Glutamatergic neuron (in vitro differentiated cells): ENCODE data around the gene UBE2H. TPM values are rescaled to one million over a fixed set of nuclear protein-coding genes. Genes with fewer than 3 reads are reported as not detected.

Source experiments
- DNase-seq: peaks from one replicate; pipeline ENCODE4 v3.0.0; 2022
- H3K27ac Mint-ChIP-seq: one replicate; pipeline ENCODE4 v1.8.0; 2020; ENCODE audit warnings: mild to moderate bottlenecking, mixed read lengths, inconsistent platforms; ENCODE audit not compliant: unreplicated experiment
- H3K27me3 Mint-ChIP-seq: one replicate; pipeline ENCODE4 v1.8.0; 2020; ENCODE audit warnings: mild to moderate bottlenecking, moderate library complexity, mixed read lengths, inconsistent platforms; ENCODE audit not compliant: unreplicated experiment
- H3K36me3 Mint-ChIP-seq: one replicate; pipeline ENCODE4 v1.8.0; 2020; ENCODE audit warnings: mild to moderate bottlenecking, mixed read lengths, inconsistent platforms; ENCODE audit not compliant: unreplicated experiment
- H3K4me1 Mint-ChIP-seq: one replicate; pipeline ENCODE4 v1.8.0; 2020; ENCODE audit warnings: mild to moderate bottlenecking, low read depth, mixed read lengths, inconsistent platforms; ENCODE audit not compliant: unreplicated experiment
- H3K4me3 Mint-ChIP-seq: one replicate; pipeline ENCODE4 v1.8.0; 2020; ENCODE audit warnings: mild to moderate bottlenecking, mixed read lengths, inconsistent platforms; ENCODE audit not compliant: unreplicated experiment
- H3K9me3 Mint-ChIP-seq: one replicate; pipeline ENCODE4 v1.8.0; 2020; ENCODE audit warnings: mild to moderate bottlenecking, moderate library complexity, mixed read lengths, inconsistent platforms; ENCODE audit not compliant: unreplicated experiment
- total RNA-seq: library from RNA; stranded (reverse); fragmentation: NEBNext Ultra II Directional; extraction: Animal tissue kit (Norgen Biotek cat#: 25700); gene quantifications from one replicate; pipeline ENCODE4 v1.2.1, GENCODE V29; 2021; ENCODE audit not compliant: unreplicated experiment
- TF ChIP-seq, protein P1 (sequence below): fragments of 200-600 bp; sonication (generic); IDR thresholded peaks from one replicate; pipeline ENCODE4 v1.5.0; 2021; ENCODE audit not compliant: partially characterized antibody, unreplicated experiment

Gene UBE2H
- total RNA-seq, 1 donor from 2014 or later = 100 TPM

- TF ChIP-seq, protein P1, sequence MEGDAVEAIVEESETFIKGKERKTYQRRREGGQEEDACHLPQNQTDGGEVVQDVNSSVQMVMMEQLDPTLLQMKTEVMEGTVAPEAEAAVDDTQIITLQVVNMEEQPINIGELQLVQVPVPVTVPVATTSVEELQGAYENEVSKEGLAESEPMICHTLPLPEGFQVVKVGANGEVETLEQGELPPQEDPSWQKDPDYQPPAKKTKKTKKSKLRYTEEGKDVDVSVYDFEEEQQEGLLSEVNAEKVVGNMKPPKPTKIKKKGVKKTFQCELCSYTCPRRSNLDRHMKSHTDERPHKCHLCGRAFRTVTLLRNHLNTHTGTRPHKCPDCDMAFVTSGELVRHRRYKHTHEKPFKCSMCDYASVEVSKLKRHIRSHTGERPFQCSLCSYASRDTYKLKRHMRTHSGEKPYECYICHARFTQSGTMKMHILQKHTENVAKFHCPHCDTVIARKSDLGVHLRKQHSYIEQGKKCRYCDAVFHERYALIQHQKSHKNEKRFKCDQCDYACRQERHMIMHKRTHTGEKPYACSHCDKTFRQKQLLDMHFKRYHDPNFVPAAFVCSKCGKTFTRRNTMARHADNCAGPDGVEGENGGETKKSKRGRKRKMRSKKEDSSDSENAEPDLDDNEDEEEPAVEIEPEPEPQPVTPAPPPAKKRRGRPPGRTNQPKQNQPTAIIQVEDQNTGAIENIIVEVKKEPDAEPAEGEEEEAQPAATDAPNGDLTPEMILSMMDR = no peak
- no peaks in the 10 kb centered on the region for H3K36me3 Mint-ChIP-seq
- peaks cover 8% of the 10 kb centered on the region for H3K9me3 Mint-ChIP-seq
- no peak overlapping the region for H3K4me3 Mint-ChIP-seq
- H3K27ac Mint-ChIP-seq = no peak overlapping the region
- H3K4me1 Mint-ChIP-seq = peaks cover 4% of the 10 kb centered on the region
- peaks cover 2% of the 10 kb centered on the region for H3K27me3 Mint-ChIP-seq
- DNase-seq = no peak
These were observed 108.6 kb downstream of the UBE2H start for GRCh38 chr7:129843978-129844840.

GRCh38 chr7:129843365-129843898, 109.3 kb downstream of the UBE2H start:
- DNase-seq = no peak
- TF ChIP-seq, protein P1 = no peak
- Mint-ChIP-seq H3K27ac (no peak overlapping the region), H3K4me3 (no peak overlapping the region), H3K9me3 (peaks cover 13% of the 10 kb centered on the region), H3K4me1 (peaks cover 4% of the 10 kb centered on the region), H3K36me3 (no peaks in the 10 kb centered on the region), H3K27me3 (peaks cover 2% of the 10 kb centered on the region)

DNA sequence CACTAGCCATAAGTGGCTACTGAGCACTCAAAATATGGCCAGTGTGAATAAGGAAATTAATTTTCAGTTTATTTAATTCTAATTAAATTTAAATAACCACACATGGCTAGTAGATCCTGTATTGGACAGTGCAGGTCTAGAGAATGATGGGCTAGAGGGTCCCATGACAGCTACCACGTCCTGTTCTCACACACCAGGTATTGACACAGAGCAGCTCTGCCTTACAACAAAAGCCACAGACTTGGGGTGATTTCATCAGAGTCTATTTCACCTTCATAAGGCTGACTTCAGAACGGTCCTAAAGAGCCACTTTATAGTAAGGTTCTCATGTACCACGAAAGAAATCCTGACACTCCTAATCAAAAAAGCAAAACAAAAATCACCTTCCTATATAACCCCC, 111.3 kb downstream of the UBE2H start:
- TF ChIP-seq, protein P1 = no peak
- H3K27ac Mint-ChIP-seq = no peak overlapping the region
- peaks cover 13% of the 10 kb centered on the region for H3K4me1 Mint-ChIP-seq
- H3K4me3 Mint-ChIP-seq = no peak overlapping the region
- H3K36me3 Mint-ChIP-seq = no peaks in the 10 kb centered on the region
- DNase-seq = no peak
- H3K9me3 Mint-ChIP-seq = peaks cover 13% of the 10 kb centered on the region
- H3K27me3 Mint-ChIP-seq = peaks cover 2% of the 10 kb centered on the region

GRCh38 chr7:129840757-129841156, 112.0 kb downstream of the UBE2H start:
- H3K4me1 Mint-ChIP-seq = peaks cover 15% of the 10 kb centered on the region
- no peak for DNase-seq
- H3K27ac Mint-ChIP-seq = no peak overlapping the region
- peaks cover 2% of the 10 kb centered on the region for H3K27me3 Mint-ChIP-seq
- peaks cover 13% of the 10 kb centered on the region for H3K9me3 Mint-ChIP-seq
- TF ChIP-seq, protein P1 = no peak
- no peak overlapping the region for H3K4me3 Mint-ChIP-seq
- H3K36me3 Mint-ChIP-seq = no peaks in the 10 kb centered on the region

DNA sequence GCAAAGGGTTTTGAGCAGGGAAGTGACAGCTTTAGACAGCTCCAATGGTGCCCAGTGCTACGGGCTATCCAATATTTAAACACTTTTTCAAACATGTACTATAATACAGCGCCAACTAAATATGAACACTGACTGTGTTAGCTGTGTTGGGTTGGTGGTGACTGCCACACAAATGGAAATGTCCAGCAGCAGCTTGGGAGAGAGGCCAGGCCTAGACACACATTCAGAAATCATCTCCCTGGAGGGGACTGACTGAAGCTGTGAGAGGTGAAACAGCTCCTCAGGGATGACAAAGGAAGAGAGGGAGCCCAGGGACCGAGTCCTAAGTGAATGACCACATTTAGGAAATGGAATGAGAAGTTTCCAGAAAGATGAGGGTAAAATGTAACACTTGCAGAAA, 115.8 kb downstream of the UBE2H start:
- H3K4me3 Mint-ChIP-seq = no peak overlapping the region
- H3K36me3 Mint-ChIP-seq = no peaks in the 10 kb centered on the region
- no peak for DNase-seq
- no peak overlapping the region for H3K27ac Mint-ChIP-seq
- H3K9me3 Mint-ChIP-seq = peaks cover 9% of the 10 kb centered on the region
- H3K27me3 Mint-ChIP-seq = no peaks in the 10 kb centered on the region
- H3K4me1 Mint-ChIP-seq = peaks cover 32% of the 10 kb centered on the region
- TF ChIP-seq, protein P1 = no peak
